Left lung (tissue), 10 donors: Measurements from ENCODE around the gene MAML2. TPM values are rescaled to one million over a fixed set of nuclear protein-coding genes. Genes with fewer than 3 reads are reported as not detected.

Source experiments
- ATAC-seq: fragments of 200-7000 bp; cut with Tn5 transposase; one replicate; pipeline ENCODE4 v1.9.1; 2020; ENCODE audit warnings: moderate library complexity
- DNase-seq, 4 donors: peaks; one replicate each; pipeline ENCODE4 v3.0.0-alpha.2; 2013 to 2020
- H3K27ac ChIP-seq, 2 donors: fragments of 200-600 bp; sonication (generic) in 1 of 2; one replicate each; pipeline versions ENCODE4 v1.5.0 to v1.8.0; 2020 to 2021
- H3K27me3 ChIP-seq, 2 donors: fragments of 200-600 bp; sonication (generic) in 1 of 2; one replicate each; pipeline versions ENCODE4 v1.5.0 to v1.8.0; 2020 to 2021
- H3K36me3 ChIP-seq, 2 donors: fragments of 200-600 bp; sonication (generic) in 1 of 2; one replicate each; pipeline versions ENCODE4 v1.5.0 to v1.8.0; 2020 to 2021
- H3K4me1 ChIP-seq, 2 donors: fragments of 200-600 bp; one replicate each; pipeline ENCODE4 v1.8.0; 2021
- H3K4me3 ChIP-seq, 2 donors: fragments of 200-600 bp; sonication (generic) in 1 of 2; one replicate each; pipeline versions ENCODE4 v1.5.0 to v1.8.0; 2020 to 2021; ENCODE audit warnings: mild to moderate bottlenecking in 1 of 2
- H3K9me3 ChIP-seq, 2 donors: fragments of 200-600 bp; sonication (generic) in 1 of 2; one replicate each; pipeline versions ENCODE4 v1.5.0 to v1.8.0; 2020 to 2021
- intact Hi-C, 2 donors: fragments of 100-400 bp; cut with DNase I; formaldehyde crosslinking; loops; one replicate each; pipeline versions ENCODE4 v1.11.2 to v1.14.2; 2022
- polyA plus RNA-seq, 6 donors: library from polyadenylated mRNA; unstranded; fragments of 120-200 nt; gene quantifications; one replicate each; pipeline ENCODE4 v1.2.1, GENCODE V29; 2013; ENCODE audit not compliant: insufficient read length in 6 of 6
- total RNA-seq, 2 donors: library from RNA; stranded (reverse); fragmentation: NEBNext Ultra II Directional; extraction: Animal tissue kit (Norgen Biotek cat#: 25700); gene quantifications; one replicate each; pipeline ENCODE4 v1.2.1, GENCODE V29; 2021
- TF ChIP-seq, protein P1 (sequence below), 2 donors: fragments of 200-600 bp; sonication (generic) in 1 of 2; IDR thresholded peaks; one replicate each; pipeline versions ENCODE4 v1.5.0 to v1.8.0; 2021; ENCODE audit warnings: antibody characterized with exemption in 2 of 2
- donor health status: DM: no; HTN: yes; CAD: no.
- donor health status: DM: no; HTN: no; CAD: no.

MAML2 gene
- total and polyA plus RNA-seq, 8 donors, result 18.7 to 44.0 (median 36.6) TPM

DNA sequence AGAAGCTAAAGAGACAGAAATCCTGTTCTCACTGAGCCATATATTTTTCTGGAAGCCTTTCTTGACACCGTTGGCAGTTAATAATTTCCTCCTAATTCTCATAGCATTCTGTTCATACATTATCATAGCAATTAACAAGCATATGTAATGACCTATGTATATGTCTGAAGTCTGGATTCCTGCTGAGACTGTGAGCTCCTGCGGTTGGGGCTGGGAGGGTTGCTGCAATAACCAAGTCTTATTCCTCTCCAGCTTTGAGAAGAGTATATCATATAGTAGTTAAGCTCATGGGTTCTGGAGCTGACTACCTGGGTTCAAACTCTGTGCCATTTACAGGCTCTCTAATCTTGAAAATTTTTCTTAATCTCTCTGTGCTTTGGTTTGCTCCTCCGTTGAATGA is 175.2 kb downstream of the MAML2 start:
- Histone ChIP-seq H3K27me3 (no peaks in the 10 kb centered on the region), H3K27ac (peak overlapping the region in 1 of 2 donors; percentile 71), H3K36me3 (no peaks in the 10 kb centered on the region), H3K9me3 (no peaks in the 10 kb centered on the region), H3K4me1 (peaks cover 10 to 55% of the 10 kb centered on the region in 2 donors), H3K4me3 (no peak overlapping the region)
- DNase-seq (no peak), ATAC-seq (no peak)
- TF ChIP-seq, protein P1, sequence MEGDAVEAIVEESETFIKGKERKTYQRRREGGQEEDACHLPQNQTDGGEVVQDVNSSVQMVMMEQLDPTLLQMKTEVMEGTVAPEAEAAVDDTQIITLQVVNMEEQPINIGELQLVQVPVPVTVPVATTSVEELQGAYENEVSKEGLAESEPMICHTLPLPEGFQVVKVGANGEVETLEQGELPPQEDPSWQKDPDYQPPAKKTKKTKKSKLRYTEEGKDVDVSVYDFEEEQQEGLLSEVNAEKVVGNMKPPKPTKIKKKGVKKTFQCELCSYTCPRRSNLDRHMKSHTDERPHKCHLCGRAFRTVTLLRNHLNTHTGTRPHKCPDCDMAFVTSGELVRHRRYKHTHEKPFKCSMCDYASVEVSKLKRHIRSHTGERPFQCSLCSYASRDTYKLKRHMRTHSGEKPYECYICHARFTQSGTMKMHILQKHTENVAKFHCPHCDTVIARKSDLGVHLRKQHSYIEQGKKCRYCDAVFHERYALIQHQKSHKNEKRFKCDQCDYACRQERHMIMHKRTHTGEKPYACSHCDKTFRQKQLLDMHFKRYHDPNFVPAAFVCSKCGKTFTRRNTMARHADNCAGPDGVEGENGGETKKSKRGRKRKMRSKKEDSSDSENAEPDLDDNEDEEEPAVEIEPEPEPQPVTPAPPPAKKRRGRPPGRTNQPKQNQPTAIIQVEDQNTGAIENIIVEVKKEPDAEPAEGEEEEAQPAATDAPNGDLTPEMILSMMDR (IDR thresholded peaks at IDR 0.05), result no peak
- intact Hi-C loops, result no loop called here

DNA sequence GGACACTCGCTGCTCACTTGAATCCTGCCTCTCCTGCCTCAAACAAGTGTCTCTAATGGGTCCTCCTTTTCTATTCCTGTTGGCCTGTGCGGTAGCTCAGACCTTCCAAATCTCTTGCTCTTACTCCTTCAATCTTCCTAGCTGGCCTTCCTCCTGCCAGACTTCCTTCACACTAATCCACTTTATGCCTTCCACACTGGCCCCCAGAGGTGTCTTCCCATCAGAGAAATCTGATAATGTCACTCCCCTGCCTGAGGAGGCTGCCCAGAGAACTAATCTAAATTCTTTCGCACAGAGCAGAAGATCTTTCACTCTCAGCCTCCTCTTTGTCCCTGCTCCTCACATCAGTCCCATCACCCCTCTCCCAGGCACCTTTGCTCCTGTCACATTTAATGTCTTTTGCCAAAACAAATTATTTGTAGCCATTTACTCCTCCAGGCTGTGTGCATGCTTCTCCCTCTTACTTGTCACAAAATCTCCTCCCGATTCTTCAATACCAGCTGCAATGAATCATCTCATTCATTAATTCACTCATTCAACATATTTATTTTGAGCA is 175.7 kb downstream of the MAML2 start:
- DNase-seq (no peak), ATAC-seq (no peak)
- no peak overlapping the region for H3K4me3 ChIP-seq
- intact Hi-C loops, result no loop called here
- peaks cover 10 to 52% of the 10 kb centered on the region in 2 donors for H3K4me1 ChIP-seq
- TF ChIP-seq, protein P1 (IDR thresholded peaks at IDR 0.05), result no peak
- H3K27ac ChIP-seq, result peak overlapping the region in 1 of 2 donors; percentile 61
- no peaks in the 10 kb centered on the region for H3K9me3 ChIP-seq
- H3K36me3 ChIP-seq, result no peaks in the 10 kb centered on the region
- H3K27me3 ChIP-seq, result no peaks in the 10 kb centered on the region

DNA sequence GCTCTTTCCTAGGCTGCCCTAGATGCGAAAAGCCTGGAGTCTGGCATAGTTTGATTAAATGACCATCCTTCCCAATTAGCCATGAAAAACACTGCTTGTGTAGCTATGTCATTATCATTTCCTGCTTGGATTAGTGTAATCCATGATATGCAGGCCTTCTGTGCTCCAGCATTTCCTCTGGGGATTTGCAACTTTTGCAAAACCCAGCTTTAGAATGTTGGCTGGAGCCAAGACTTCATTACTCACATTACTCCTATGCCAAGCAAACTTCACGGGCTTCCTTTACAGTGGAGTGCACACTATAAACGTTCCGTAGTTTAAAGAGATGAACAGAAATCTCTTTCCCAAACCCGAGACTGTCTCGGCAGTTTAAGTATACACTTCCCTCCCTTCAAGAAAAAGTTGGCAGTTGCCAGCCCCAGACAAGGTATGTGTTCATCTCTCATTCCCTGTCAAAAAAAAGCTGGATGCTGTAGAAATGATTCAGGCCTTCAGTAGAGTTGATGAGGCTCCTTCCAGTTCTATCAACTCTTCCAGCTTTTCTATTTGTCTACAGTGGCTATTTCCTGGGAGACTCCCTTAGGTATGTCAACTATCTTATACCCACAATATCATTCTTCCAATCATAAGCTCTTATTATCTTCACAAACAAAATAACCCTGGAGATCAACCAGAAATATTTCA is 180.0 kb downstream of the MAML2 start:
- intact Hi-C loops, result no loop called here
- Histone ChIP-seq H3K9me3 (no peaks in the 10 kb centered on the region), H3K27ac (peak overlapping the region; percentile 54 to 62), H3K27me3 (no peaks in the 10 kb centered on the region), H3K4me1 (peaks cover 0 to 42% of the 10 kb centered on the region in 2 donors), H3K36me3 (no peaks in the 10 kb centered on the region), H3K4me3 (no peak overlapping the region)
- ATAC-seq, result peak; percentile 64
- DNase-seq, result peak in 2 of 4 donors; percentile 74 to 90
- TF ChIP-seq, protein P1 (IDR thresholded peaks at IDR 0.05), result no peak

DNA sequence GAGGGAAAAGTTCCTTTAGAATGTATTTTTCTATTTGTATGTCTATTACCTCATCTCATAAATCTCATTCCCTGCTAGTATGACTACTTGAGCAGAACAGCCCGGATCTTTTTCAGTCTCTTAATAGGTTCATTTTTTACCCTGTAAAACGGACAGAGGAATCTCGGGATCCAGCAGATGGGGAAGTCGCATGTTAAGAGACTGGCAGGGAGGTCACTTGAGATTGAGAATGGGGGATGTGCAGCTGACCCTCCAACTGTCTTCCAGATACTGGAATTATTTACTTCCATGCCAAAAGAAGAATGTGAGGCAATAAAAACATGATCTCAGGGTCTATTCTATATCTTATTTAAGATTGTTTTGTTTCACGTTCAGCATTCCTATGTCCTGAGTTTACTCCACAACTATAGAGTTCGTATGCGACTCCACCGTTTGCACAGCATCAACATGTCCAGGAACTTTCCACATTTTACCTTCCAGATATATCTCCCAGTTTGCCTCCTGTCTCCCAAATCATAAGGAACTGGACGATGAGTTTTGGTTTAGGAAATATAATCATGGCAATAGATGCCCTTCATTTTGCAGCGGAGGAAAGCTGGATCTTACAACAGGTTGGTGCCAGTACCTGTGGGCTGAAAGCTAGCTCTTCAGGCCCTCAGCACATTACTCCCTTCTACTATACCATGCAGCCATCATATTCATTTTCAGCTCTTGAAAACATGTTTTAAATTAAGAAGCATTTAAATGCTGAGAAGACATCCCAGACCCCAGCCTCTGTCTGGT is 181.5 kb downstream of the MAML2 start:
- no peaks in the 10 kb centered on the region for H3K27me3 ChIP-seq
- H3K4me3 ChIP-seq, result no peak overlapping the region
- peaks cover 12 to 42% of the 10 kb centered on the region in 2 donors for H3K4me1 ChIP-seq
- intact Hi-C loops, result no loop called here
- no peak for DNase-seq
- TF ChIP-seq, protein P1 (IDR thresholded peaks at IDR 0.05), result no peak
- H3K9me3 ChIP-seq, result no peaks in the 10 kb centered on the region
- no peak for ATAC-seq
- no peak overlapping the region for H3K27ac ChIP-seq
- no peaks in the 10 kb centered on the region for H3K36me3 ChIP-seq

DNA sequence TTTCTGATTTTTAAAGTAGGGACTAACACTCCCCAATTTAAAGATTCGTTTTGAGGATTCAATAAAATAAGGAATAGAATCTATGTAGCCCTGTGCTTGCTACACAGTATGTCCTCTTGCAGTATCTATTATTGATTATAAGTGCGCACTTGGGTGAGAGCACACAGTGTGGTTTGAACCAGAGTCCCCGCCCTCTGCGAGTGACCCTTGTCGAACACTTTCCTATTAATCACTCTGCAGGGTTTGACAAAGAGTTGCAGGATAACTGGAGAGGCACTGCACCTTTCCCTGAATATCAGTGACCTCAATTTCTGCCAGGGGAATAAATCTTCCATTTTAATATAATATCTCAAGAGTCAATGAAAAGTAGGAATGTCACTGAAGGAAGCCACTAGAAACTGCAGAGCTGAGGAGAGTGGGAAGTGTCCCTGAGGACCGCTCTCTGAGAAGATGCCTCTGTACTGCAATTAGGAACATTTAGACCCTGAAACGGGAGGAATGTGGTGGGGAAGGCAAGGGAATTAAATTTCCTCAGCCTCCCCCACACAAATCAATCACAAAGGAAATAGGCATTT is 182.2 kb downstream of the MAML2 start:
- DNase-seq (no peak), ATAC-seq (no peak)
- no peak overlapping the region for H3K27ac ChIP-seq
- intact Hi-C loops, result no loop called here
- H3K36me3 ChIP-seq, result no peaks in the 10 kb centered on the region
- TF ChIP-seq, protein P1 (IDR thresholded peaks at IDR 0.05), result no peak
- H3K9me3 ChIP-seq, result no peaks in the 10 kb centered on the region
- no peak overlapping the region for H3K4me3 ChIP-seq
- peaks cover 18 to 44% of the 10 kb centered on the region in 2 donors for H3K4me1 ChIP-seq
- no peaks in the 10 kb centered on the region for H3K27me3 ChIP-seq
